K562 (cell line): ENCODE measurements around the gene TSHR. TPM values are rescaled to one million over a fixed set of nuclear protein-coding genes. Genes with fewer than 3 reads are reported as not detected.

Source experiments
- CBX1 ChIP-seq: sonication (generic); IDR thresholded peaks from 2 replicates; pipeline ENCODE4 v1.6.1; 2016; ENCODE audit warnings: antibody characterized with exemption, low read depth, mild to moderate bottlenecking
- PCBP1 ChIP-seq: fragments of 200-400 bp; formaldehyde crosslinking; IDR thresholded peaks from 2 replicates; pipeline ENCODE4 v1.6.1; 2018; ENCODE audit warnings: mild to moderate bottlenecking, low read depth, low read length; ENCODE audit not compliant: poor library complexity, severe bottlenecking
- SREBF2 ChIP-seq: sonication (generic); formaldehyde crosslinking; IDR thresholded peaks from 2 replicates; pipeline ENCODE4 v1.4.0; 2020; ENCODE audit warnings: mild to moderate bottlenecking, missing genetic modification reagents
- ZBTB17 ChIP-seq: fragments of 450-650 bp; formaldehyde crosslinking; IDR thresholded peaks from 2 replicates; pipeline ENCODE4 v1.4.0; 2020; ENCODE audit warnings: mild to moderate bottlenecking
- ZBTB40 ChIP-seq, 2 experiments: fragments of 450-650 bp in 1 of 2; sonication (generic) in 1 of 2; formaldehyde crosslinking in 1 of 2; IDR thresholded peaks; 2 replicates each; pipeline versions ENCODE4 v1.7.1 to v1.9.0; 2016 to 2022; ENCODE audit warnings: inconsistent platforms in 1 of 2, mild to moderate bottlenecking in 1 of 2, missing genetic modification reagents in 1 of 2
- ZNF324 ChIP-seq: fragments of 250-450 bp; sonication (Bioruptor Pico); IDR thresholded peaks from 2 replicates; pipeline ENCODE4 v1.4.0; 2020; ENCODE audit warnings: mild to moderate bottlenecking
- polyA plus RNA-seq, 8 experiments: library from polyadenylated mRNA; depleted of rRNA in 4 of 8; stranded (reverse) in 5 of 8; unstranded in 3 of 8; fragments of >200 nt; fragmentation: Nextera tagmentation in 2 of 8; fragmentation: Illumina TruSeq in 1 of 8; extraction: Ambion mirVana in 2 of 8; extraction: Trizol in 1 of 8; gene quantifications; 2 replicates each; pipeline versions ENCODE4 v1.2.1 to v1.2.3, GENCODE V29; 2011 to 2014; ENCODE audit warnings: inconsistent platforms in 1 of 8, missing spikeins in 1 of 8
- total RNA-seq, 7 experiments: library from RNA; depleted of rRNA in 6 of 7; stranded (reverse); fragments of >200 nt in 6 of 7; fragmentation: Illumina TruSeq in 2 of 7; extraction: Trizol in 2 of 7; gene quantifications; 2 replicates each; pipeline versions ENCODE4 v1.2.1 to v1.2.3, GENCODE V29; 2011 to 2021; ENCODE audit warnings: low replicate concordance in 1 of 7

Gene TSHR
- total and polyA plus RNA-seq, 9 of the 15 experiments (the other 6 are each of a cell fraction or from before 2014, with no cell fraction given): 0.01 to 0.10 TPM; not detected in 7

DNA sequence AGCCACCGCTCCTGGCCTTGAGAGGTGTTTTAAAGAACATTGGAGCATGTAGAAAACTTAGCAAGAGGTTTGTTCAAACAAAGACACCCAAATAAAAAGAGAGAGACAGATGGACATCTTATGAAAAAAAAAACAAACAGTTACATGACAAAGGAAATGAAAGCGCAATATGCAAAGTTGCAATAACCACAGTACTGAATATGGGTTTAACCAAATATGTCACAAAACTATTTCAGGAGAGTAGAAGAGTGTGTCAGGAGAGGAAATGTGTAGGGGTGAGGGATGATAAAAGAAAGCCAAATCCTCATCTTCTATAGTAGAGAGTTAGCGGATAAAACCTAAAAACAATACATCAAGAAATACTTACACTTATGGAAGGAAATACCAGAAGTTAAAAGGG, 166.9 kb downstream of the TSHR start (continued):
- TF ChIP-seq ZBTB40 (IDR thresholded peaks at IDR 0.05) (no peak), ZBTB40 (CRISPR knock-in tag; IDR thresholded peaks at IDR 0.05) (no peak), SREBF2 (CRISPR knock-in tag) (no peak), CBX1 (no peak), ZNF324 (no peak), ZBTB17 (no peak), PCBP1 (no peak)
